Suprapubic skin (tissue), 4 donors: ENCODE data around the gene ARSB.

Experiments
- CTCF ChIP-seq, 2 donors: fragments of 200-600 bp in 1 of 2; fragments of 450-650 bp in 1 of 2; sonication (generic) in 1 of 2; IDR thresholded peaks; one replicate each; pipeline ENCODE4 v1.5.1; 2016 to 2019; ENCODE audit warnings: antibody characterized with exemption in 2 of 2, mild to moderate bottlenecking in 1 of 2, moderate library complexity in 1 of 2
- EP300 ChIP-seq: sonication (generic); formaldehyde crosslinking; IDR thresholded peaks from one replicate; pipeline ENCODE4 v1.6.1; 2017; ENCODE audit warnings: antibody characterized with exemption
- POLR2A ChIP-seq, 2 donors: fragments of 450-650 bp; IDR thresholded peaks; one replicate each; pipeline ENCODE4 v1.6.1; 2017; ENCODE audit warnings: antibody characterized with exemption in 2 of 2, mild to moderate bottlenecking in 2 of 2, moderate library complexity in 2 of 2
- POLR2AphosphoS5 ChIP-seq, 3 donors: sonication (generic); formaldehyde crosslinking; IDR thresholded peaks; one replicate each; pipeline ENCODE4 v1.6.1; 2017; ENCODE audit warnings: antibody characterized with exemption in 3 of 3

- TF ChIP-seq CTCF (IDR thresholded peaks at IDR 0.05) = no peak
- no peak for TF ChIP-seq POLR2A (IDR thresholded peaks at IDR 0.05)
- no peak for TF ChIP-seq POLR2AphosphoS5 (IDR thresholded peaks at IDR 0.05)
- no peak for TF ChIP-seq EP300
Measured at GRCh38 chr5:78806544-78806943, 178.6 kb downstream of the ARSB start.
